RPMI7951 (cell line): Measurements from ENCODE around the gene PATJ. TPM values are rescaled to one million over a fixed set of nuclear protein-coding genes. Genes with fewer than 3 reads are reported as not detected.
"Not testable (repeated sequence)": the region's sequence is repeated elsewhere in the genome, so short reads cannot be mapped to it uniquely, and the experiment has no call there.

Experiments used
- DNase-seq: peaks from one replicate; pipeline ENCODE4 v3.0.0-alpha.2; 2012; ENCODE audit warnings: low read depth
- total RNA-seq: library from RNA; depleted of rRNA; stranded (reverse); fragments of >200 nt; shearing (Covaris generic); gene quantifications from 2 replicates; pipeline ENCODE4 v1.2.3, GENCODE V29; 2014

PATJ gene
- total RNA-seq, 1 experiment from 2014 or later: 6.1 TPM

DNA sequence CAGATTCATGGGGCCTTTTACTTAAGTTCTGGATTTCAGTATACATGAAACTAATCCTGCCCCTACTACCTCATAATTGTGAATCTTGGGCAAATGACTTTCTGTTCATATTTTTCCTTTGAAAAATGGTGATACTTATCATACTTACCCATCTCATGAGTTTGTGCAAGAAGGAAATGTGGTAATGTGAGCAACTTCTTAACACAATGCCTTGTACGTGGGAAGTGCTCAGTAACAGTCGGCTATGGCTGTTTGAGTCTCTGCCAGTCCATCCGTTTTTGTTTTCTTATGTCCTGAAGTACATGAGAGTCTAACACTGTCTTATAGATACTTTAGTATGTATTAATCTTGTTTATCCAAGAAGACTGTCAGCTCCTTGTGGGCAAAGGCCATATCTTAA is 86.5 kb downstream of the PATJ start:
- no peak for DNase-seq

DNA sequence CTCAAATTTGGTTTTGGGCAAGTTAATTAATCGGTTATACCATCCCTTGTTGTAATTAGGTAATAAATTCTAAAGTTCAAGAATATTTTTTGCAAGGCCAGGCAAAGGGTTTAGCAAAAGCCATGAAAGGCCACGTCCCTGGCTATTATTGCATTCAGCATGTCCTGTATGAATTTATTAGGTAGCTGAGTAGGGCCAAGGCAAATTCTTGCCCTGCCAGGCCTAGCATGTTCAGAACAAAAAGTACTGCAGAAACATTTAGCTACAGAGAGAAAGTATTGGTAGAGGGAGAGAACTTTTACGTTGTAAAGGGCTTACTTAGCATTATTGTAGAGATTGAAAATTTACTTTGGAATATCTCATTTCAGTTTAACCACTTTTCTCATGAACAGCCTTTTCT is 94.4 kb downstream of the PATJ start:
- DNase-seq: no peak

DNA sequence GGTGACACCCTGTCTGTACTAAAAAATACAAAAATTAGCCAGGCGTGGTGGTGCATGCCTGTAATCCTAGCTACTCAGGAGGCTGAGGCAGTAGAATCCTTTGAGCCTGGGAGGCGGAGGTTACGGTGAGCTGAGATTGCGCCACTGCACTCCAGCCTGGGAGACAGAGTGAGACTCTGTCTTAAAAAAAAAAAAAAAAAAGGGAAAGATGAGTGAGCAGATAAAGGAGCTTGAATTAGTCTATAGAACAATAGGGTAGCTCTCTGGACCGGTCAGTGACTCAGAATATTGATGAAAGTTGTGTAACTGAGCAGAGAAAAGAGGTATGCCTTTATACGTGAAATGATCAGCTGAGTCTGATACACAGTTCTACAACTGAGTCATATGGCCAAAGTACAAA is 95.3 kb downstream of the PATJ start:
- DNase-seq: not testable (repeated sequence)

DNA sequence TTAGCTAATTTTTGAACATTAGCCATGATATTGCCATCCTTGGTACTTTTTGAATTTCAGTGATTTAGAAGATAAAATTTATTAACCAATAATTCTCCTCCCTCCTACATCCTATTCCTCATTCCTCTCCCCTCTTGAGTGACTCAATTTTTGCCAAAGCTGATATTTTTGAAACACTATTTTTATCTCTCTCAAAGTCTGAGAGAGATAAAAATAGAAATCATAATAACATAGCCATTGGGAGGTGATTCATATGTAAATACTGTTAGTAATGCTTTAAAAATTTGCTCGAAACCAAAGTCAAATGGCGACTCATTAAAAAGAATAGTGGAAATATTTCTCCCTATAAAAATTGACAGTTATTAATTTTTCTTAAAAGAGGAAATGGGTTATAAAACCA is 97.4 kb downstream of the PATJ start:
- DNase-seq: peak; percentile 65

DNA sequence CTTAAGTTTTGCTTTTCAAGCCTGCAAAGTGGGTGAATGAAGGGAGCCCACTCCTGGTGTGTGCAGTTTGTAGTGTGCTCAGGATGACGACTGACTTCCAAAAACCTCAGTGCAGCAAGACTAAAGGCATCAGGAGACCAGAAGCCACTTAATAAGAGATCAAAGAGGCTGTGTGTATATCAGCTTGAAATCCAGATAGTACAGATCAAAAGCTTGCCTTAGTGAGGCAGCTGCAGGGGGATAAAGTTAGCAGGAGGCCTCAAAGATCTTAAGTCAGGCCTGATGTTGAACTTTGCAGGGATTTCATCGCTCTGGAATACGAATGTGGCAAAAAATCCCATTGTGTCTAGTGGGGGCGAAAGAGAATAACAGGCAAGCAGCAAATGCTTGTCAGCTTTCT is 99.8 kb downstream of the PATJ start:
- DNase-seq: no peak

DNA sequence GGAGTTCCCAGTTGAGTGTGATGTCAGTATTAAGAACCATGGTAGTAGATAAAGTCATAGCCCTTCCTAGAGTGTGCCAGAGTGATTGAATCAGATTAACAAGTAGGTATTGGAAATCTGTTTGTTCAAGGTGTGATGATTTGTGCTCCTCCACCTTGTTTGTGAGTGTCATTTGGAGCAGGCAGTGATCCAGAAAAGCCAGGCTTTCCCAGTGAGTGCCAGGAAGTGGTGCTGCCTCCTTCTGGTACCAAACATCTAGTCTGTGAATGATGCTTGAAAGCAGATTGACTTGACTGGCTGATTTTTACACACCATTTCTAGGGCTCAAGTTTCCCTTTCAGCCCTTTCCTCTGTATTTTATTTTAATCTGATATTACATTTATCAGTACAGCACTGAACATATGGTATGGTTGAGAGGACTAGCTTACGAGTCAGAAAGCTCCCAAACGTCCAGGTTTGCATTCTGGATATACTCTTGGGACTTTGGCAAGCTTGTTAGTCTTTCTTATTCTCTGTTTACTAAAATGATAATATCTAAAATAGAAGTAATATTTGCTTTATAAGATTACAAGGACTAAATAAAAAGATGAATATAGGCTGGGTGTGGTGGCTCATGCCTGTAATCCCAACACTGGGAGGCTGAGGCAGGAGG is 100.7 kb downstream of the PATJ start:
- peak; percentile 13 for DNase-seq

DNA sequence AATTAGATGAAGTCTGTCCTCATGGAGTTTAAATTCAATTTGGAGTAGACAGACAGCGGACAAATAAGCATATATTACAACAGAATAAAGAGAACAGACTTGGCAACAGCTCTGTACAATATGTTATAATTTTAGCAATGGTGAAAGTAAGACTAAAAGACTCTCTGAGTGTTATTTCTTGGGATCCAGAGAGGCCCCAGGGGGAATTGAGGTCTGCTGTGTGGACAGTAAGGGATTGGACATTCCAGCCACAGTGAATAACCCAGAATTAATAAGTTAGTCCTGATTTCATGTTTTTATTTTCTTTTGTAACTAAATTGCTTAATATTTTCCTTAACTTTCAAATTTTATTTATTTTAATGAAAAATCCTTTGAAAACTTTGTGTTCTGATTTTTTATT is 101.7 kb downstream of the PATJ start:
- no peak for DNase-seq

DNA sequence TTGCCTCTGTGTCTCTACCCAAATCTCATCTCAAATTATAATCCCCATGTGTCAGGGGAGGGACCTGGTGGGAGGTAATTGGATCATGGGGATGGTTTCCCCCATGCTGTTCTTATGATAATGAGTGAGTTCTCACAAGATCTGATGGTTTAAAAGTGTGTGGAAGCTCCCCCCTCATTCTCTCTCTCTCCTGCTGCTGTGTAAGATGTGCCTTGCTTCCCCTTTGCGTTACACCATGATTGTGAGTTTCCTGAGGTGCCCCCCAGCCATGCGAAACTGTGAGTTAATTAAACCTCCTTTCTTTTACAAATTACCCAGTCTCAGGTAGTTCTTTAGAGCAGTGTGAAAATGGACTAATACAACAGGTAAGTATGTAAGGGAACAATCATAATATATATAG is 102.4 kb downstream of the PATJ start:
- not testable (repeated sequence) for DNase-seq

DNA sequence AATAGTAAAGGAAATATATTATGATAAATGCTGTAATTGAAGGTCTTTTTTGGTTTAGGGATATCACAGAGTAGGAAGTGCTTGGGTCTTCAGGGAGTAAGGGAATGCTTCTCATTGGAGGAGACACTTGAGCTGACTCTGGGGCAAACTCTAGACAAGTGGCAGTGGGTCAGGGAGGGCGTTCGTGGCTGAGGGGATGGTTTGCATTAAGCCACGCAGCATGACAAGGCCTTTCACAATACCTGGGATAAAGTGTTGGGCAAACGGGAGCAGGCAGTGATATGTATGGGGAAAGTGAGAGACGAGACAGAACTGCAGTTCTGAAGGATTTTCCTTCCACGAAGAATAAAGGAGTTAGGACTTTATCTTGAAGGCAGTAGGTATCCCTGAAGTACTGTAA is 109.0 kb downstream of the PATJ start:
- DNase-seq: no peak

DNA sequence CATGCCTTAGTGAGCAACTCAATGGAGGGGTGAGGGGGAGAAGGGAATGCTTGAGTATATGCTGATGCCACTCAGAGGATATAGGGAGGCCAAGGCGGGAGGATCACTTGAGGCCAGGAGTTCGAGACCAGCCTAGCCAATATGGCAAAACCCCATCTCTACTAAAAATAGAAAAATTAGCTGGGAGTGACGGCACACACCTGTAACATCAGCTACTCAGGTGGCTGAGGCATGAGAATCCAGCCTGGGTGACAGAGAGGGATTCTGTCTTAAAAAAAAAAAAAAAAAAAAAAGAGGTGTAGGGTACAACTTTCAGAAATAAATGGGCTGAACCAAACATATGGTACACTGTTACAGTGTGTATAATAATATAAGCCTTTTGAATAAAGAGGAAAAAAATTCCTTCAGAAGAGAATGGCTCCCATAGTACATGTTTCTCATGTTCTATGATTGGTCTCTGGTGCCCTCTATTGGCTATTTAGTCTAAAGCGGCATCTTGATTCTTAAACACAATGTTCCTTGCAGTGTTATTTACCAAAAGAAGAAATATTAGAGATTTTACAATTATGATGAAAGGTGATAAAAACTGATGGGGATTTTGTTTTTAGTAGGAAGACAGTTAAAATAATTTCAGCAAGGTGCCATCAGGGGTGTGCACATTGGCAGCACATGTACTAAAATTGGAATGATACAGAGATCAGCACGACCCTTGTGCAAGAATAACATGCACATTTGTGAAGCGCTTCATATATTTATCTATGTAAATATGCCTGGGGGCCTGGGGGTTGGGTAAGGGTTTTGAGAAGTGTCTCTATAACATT is 109.8 kb downstream of the PATJ start:
- peak; percentile 63 for DNase-seq

DNA sequence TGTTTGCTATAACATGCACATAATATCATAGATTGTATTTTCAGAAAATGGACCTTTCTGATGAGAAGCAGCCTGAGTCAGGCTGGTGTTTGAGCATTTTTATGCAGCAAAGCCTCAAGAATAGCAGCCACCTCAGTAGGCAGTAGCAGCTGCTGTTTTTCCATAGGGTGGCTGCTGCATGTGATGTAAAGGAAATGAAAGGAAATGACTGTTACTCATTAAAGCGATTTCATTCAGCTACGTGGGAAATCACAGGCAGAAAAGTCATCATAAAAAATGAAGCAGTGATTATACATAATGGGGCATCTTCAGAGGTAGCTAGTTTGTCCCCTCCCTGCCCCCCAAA is 110.4 kb downstream of the PATJ start:
- no peak for DNase-seq

DNA sequence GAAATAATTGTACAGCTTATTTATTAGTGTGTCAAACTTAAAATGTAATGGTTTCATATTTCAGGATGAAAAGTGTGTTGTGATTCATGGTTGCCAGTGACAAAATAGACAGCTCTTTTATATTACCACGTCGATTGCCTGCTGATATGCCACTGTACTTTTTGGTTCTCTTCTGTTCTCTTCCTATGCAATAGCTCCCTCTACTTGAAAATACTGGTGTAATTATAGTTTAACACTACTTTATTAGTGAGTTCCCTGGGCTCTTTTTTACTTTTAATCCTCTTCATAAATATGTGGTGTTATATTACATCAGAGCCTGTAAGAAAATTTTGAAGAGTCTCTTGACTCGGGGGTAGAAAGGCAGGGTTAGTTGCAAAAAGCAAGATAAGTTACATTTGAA is 111.3 kb downstream of the PATJ start:
- DNase-seq: peak; percentile 15

DNA sequence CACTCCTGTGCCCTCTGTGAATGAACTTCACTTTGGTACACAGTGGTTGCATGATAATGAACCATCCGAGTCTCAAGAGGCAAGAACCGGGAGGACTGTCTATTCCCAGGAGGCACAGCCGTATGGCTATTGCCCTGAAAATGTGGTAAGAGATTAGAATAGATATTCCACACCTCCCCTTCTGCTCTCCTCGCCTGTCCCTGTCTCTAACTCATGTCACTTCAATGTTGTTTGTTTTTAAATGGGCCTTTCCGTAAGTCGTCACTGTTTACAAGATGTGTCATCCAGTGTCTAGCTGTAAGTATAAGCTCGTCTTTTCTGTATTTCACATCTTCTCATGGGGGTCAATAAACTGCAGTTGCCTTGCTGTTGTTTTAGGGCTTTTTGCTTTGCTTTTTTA is 122.2 kb downstream of the PATJ start:
- no peak for DNase-seq

DNA sequence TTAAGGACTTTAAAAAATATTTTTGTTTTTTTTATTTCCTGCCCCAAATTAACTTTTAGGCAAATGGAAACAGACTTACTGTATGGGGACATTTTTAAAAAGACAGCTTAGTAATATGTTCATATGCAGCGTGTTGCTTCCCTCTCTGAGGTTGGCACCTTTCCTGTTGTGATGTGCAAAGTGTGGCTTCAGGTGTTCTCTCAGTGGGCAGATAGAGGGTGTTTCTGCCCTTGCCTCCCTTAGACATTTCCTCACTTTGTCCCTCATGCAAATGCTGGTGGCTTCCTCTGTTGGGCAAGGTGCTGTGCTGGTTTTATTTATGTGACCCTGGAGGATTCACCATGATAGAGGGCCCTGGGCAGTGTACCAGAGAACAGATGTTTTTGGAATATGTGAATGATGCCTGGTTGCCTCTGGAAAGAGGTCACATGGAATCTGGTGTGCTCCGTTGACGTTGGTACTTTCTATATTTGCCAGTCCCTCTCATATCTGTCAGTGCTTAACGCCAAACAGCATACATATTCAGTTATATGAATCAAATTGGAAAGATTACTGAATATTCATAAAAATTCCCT is 123.5 kb downstream of the PATJ start:
- DNase-seq: no peak

DNA sequence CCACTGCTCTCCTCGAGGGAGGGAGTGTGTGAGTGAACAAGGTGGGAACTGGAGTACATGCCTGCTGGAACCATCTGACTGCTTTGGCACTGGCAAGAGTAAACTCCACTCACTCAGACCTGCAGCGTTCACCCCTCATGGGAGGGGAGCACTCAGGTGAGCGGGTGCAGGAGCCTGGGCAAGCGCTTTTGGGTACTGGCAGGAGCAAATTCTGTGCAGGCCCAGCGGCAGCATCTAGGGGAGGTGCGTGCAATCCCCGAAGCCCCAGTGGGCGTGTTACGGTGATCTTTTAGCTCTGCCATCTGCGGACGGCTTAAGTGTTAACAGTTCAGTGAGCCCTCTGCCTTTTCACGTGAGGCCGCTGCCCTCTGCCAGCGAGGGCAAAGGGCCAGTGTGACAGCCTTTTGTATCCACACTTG is 127.4 kb downstream of the PATJ start:
- no peak for DNase-seq

DNA sequence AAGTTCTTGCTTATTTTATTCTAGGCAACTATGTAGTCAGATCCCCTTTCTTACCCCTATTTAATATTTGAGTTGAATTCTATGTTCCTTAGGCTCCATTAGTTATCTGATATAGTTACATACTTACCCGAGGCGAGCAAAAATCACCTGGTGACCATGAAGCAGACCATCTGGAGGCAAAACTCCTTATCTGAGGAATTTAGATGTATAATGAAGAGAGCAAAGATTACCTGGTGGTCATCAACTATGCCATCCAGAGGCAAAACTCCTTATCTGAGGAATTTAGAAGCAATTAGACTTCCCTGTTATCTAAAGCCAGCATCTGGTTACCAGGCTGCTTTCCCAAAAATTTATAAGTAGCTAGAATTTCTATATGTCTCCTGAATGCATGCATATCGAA is 129.9 kb downstream of the PATJ start:
- DNase-seq: no peak

DNA sequence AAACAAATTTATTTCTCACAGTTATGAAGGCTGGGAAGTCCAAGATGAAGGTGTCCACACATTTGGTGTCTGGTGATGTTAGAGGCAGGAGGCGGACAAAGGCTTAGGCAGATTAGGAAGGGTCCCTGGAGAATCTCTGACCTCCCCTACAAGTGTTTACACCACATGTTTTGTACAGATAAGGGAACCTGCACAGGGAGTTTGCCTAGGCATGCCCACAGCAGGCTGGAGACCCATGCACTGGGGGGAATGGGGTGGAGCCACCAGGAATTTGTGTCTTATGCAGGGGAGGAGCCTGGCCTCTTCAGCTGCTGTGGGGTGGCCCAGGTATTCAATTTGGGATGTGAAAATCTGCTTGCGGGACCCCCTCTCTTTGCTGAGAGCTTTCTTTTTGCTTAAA is 131.3 kb downstream of the PATJ start:
- DNase-seq: no peak

DNA sequence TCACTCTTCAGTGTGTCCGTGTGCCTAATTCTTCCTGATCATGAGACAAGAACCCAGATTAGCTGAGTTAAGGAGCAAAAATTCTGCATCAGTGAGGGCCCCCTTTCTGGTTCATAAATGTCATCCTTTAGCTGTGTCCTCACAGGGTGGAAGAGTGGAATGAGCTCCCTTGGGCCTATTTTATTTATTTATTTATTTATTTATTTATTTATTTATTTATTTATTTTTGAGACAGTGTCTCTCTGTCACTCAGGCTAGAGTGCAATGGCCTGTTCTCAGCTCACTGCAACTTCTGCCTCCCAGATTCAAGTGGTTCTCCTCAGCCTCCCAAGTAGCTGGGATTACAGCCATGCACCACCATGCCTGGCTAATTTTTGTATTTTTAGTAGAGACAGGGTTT is 131.7 kb downstream of the PATJ start:
- no peak for DNase-seq

DNA sequence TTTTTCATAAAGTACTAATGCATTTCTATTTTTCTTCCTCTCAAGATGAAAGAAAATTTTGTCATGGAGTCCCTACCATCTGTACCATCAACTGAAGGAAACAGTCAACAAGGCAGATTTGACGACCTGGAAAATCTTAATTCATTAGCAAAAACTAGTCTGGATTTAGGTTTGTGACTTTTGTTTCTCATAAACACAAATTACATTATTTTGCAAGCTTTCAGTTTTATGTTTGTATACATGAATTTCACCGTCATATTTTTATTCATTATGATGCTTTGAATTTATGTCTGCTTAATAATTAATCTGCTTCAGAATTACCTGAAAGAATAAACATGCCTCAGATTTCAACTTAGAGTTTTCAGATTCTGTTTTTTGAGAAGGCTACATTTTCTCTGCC is 132.9 kb downstream of the PATJ start:
- DNase-seq: no peak

DNA sequence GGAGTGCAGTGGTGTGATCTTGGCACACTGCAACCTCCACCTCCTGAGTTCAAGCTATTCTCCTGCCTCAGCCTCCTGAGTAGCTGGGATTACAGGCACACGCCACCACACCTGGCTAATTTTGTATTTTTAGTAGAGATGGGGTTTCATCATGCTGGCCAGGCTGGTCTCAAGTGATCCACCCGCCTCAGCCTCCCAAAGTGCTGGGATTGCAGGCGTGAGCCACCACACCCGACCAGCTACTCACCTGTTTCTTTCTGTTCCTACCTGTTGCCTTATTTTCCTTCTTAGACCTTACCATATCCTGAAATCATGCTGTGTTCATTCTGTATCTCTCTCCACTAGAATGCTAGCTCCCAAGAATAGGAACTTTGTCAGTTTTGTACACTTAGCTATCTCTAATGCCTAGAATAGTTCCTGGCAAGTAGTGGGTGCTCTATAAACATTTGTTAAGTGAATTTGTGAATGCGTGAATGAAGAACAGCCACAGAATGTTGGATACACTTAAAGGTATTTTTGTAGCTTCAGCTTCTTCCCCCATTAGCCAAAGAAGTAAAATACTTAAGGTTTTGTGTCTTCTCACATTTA is 137.7 kb downstream of the PATJ start:
- not testable (repeated sequence) for DNase-seq

DNA sequence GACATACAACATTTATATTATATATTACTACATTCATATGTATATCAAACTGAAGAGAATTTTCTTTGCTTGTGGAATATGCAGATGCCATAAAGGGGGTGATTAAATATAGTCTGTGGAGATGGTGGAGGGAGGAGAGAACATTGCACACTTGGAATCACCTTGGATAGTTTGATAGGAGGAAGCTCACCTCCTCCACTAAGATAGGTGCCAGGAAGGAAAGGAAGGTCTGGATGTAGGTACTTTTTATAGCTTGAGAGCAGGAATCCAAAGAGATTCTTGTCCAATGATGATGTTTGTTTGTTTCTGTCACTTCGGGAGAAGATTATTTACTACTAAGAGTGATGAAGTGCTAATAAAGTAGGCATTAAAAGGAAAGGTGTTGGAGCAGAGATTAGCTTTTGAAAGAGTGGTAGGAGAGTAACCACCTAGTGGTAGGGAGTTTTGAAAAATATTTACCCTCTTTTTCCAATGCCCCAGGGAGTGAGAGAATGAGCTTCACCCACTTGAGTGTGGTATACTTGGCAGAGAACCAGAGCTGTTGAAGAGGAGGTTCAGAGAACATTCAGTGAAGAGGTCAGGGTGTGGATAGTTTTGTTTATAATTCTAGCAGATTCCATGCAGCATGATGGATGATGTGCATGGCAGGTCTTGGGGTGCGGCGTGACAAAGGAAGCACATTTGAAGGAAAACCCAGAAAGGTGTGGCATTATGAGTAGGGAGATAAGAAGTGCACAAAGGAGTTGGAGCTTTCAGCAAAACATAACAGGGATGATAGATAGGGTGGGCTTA is 145.0 kb downstream of the PATJ start:
- no peak for DNase-seq

DNA sequence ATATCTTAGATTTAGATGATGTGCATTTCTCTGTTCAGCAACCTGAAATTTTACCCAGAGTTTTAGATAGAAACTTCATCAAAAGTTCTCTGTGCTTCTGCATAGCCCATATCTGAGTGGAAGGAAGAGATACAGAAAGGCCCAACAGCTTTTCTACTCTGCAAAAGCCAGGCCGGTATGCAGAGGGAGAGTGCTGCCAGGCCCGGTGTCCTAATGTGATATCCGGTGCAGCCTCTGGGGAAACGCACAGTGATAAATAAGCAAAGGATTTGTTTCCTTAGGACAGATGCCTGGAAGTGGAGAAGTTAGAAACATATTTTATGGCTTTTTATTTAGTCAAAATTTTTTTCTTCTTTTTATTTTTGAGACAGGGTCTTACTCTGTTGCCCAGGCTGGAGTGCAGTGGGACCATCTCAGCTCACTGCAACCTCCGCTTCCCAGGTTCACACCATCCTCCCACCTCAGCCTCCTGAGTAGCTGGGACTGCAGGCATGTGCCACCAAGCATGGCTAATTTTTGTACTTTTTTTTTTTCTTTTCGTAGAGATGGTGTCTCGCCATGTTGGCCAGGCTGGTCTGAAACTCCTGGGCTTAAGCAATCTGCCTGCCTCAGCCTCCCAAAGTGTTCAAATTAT is 145.8 kb downstream of the PATJ start:
- no peak for DNase-seq
